ENCODE results near the gene KLF15. TPM values are rescaled to one million over a fixed set of nuclear protein-coding genes. Genes with fewer than 3 reads are reported as not detected.

The KLF15 gene
- total and polyA plus RNA-seq, 2 of the 4 experiments (the other 2 are of a cell fraction), result 0.18 to 0.24 TPM

DNA sequence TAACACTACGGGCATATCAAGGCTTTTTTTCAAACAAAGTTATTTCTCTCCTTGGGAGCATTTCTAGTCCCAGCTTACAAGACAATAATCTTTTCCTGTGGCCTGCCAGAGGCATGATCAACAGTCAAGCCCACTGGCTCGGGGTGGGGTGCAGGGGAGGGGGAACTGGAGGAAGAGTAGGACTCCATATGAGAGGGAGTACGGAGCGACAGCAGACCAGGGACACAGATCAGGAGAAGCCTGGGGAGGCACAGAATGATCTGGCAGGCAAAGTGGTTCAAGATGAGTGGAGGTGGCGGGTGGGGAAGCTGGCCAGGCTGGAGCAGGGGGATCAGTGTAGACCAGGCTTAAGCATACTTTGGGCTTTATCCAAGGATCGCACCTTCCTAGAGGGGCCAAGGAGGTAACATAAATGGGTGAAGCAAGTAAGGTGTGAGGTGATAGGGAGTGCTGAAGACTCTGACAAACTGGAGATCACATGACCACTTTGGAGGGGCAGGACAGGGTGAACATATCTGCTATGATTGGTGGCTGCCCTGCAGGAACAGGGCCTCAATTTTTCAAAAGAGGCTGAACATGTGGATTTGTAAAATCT, 37.4 kb downstream of the KLF15 start:
- POLR2A ChIA-PET (ENCODE audit: unreplicated experiment), result no interaction called here
- Histone ChIP-seq H3K23ac (ENCODE audit: low read depth, low read length) (no peak overlapping the region), H3K9me3 (ENCODE audit: control insufficient read depth, insufficient read depth, low read length) (no peaks in the 10 kb centered on the region), H2AFZ (replicated peaks; ENCODE audit: low read length, poor library complexity) (no peak overlapping the region), H2AK5ac (ENCODE audit: low read depth, low read length) (no peak overlapping the region), H3K4me3 (ENCODE audit: insufficient read depth, low read depth, low read length) (no peak overlapping the region), H3K4ac (ENCODE audit: low read depth, low read length) (no peak overlapping the region), H4K8ac (ENCODE audit: low read depth in 2 of 2, low read length in 2 of 2) (no peak overlapping the region), H3K27ac (ENCODE audit: insufficient read depth, low read length) (no peak overlapping the region), H3K14ac (replicated peaks; ENCODE audit: low read depth, low read length) (no peak overlapping the region), H2BK5ac (ENCODE audit: low read depth, low read length, poor library complexity, severe bottlenecking) (no peak overlapping the region), H3K18ac (ENCODE audit: low read depth, low read length) (no peak overlapping the region), H3K9ac (ENCODE audit: low read depth, low read length) (no peak overlapping the region), H2BK20ac (ENCODE audit: low read depth, low read length) (no peak overlapping the region), H3K9me1 (ENCODE audit: insufficient read depth, low read length) (no peaks in the 10 kb centered on the region), H3K4me1 (ENCODE audit: control insufficient read depth, insufficient read depth, low read length) (peaks cover 8% of the 10 kb centered on the region; the same call in 1 of the 2 replicates), H3K36me3 (ENCODE audit: control insufficient read depth, insufficient read depth, low read length) (no peaks in the 10 kb centered on the region), H3K56ac (ENCODE audit: extremely low read depth, insufficient read depth, low read length) (no peak overlapping the region), H2AK9ac (replicated peaks; ENCODE audit: low read depth, low read length, poor library complexity) (no peak overlapping the region), H3K4me2 (ENCODE audit: low read depth, low read length) (no peak overlapping the region), H3K27me3 (ENCODE audit: control insufficient read depth, insufficient read depth, low read length) (peaks cover 18% of the 10 kb centered on the region; the same call in 1 of the 2 replicates), H4K5ac (ENCODE audit: low read depth, low read length) (no peak overlapping the region), H2BK120ac (ENCODE audit: low read depth, low read length) (no peak overlapping the region), H4K20me1 (ENCODE audit: insufficient read depth, low read length) (no peaks in the 10 kb centered on the region), H3K79me1 (ENCODE audit: low read depth in 1 of 2, low read length in 2 of 2) (no peaks in the 10 kb centered on the region), H4K91ac (ENCODE audit: insufficient read depth, low read depth, low read length) (no peak overlapping the region), H2BK15ac (ENCODE audit: low read depth, low read length) (no peak overlapping the region)
- DNase-seq, result no peak
- in situ Hi-C loops (cut with MboI; ENCODE audit: low sequenced_read_pairs) (no loop called here), dilution Hi-C loops (cut with HindIII; ENCODE audit: low sequenced_read_pairs, unreplicated experiment) (no loop called here), intact Hi-C loops (cut with micrococcal nuclease) (no loop called here)
- CTCF ChIA-PET, result no interaction called here
- WGBS, 2 experiments (ENCODE audit: extremely low coverage in 2 of 2, insufficient read length in 1 of 2), result 49% methylated on average over 3 of the region's 6 CpGs; no CpG with 5 or more reads in 1 of the 2 experiments
- TF ChIP-seq MXI1 (IDR thresholded peaks at IDR 0.05; ENCODE audit: borderline replicate concordance, low read depth, low read length) (no peak), RFX5 (IDR thresholded peaks at IDR 0.05; ENCODE audit: low read depth, low read length) (no peak), NFE2L2 (IDR thresholded peaks at IDR 0.05; ENCODE audit: low read depth, low read length) (no peak), CHD1 (IDR thresholded peaks at IDR 0.05; ENCODE audit: low read depth, low read length) (no peak), CEBPB (IDR thresholded peaks at IDR 0.05; ENCODE audit: low read depth, low read length) (no peak), BHLHE40 (IDR thresholded peaks at IDR 0.05; ENCODE audit: low read depth, low read length) (no peak), SMC3 (IDR thresholded peaks at IDR 0.05; ENCODE audit: low read depth, low read length) (no peak), RAD21 (IDR thresholded peaks at IDR 0.05; ENCODE audit: low read length) (no peak), RCOR1 (IDR thresholded peaks at IDR 0.05; ENCODE audit: insufficient replicate concordance, low read length) (no peak), POLR2A (IDR thresholded peaks at IDR 0.05; ENCODE audit: low read depth, low read length) (no peak), FOS (IDR thresholded peaks at IDR 0.05; ENCODE audit: low read depth, low read length) (no peak), MAFK (IDR thresholded peaks at IDR 0.05; ENCODE audit: low read depth, low read length) (no peak), MAZ (IDR thresholded peaks at IDR 0.05; ENCODE audit: borderline replicate concordance, low read depth, low read length) (no peak)
- TF ChIP-seq, protein P1, sequence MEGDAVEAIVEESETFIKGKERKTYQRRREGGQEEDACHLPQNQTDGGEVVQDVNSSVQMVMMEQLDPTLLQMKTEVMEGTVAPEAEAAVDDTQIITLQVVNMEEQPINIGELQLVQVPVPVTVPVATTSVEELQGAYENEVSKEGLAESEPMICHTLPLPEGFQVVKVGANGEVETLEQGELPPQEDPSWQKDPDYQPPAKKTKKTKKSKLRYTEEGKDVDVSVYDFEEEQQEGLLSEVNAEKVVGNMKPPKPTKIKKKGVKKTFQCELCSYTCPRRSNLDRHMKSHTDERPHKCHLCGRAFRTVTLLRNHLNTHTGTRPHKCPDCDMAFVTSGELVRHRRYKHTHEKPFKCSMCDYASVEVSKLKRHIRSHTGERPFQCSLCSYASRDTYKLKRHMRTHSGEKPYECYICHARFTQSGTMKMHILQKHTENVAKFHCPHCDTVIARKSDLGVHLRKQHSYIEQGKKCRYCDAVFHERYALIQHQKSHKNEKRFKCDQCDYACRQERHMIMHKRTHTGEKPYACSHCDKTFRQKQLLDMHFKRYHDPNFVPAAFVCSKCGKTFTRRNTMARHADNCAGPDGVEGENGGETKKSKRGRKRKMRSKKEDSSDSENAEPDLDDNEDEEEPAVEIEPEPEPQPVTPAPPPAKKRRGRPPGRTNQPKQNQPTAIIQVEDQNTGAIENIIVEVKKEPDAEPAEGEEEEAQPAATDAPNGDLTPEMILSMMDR (conservative IDR thresholded peaks at IDR 0.05; ENCODE audit: low read depth, low read length), result no peak
- TF ChIP-seq, protein P2, sequence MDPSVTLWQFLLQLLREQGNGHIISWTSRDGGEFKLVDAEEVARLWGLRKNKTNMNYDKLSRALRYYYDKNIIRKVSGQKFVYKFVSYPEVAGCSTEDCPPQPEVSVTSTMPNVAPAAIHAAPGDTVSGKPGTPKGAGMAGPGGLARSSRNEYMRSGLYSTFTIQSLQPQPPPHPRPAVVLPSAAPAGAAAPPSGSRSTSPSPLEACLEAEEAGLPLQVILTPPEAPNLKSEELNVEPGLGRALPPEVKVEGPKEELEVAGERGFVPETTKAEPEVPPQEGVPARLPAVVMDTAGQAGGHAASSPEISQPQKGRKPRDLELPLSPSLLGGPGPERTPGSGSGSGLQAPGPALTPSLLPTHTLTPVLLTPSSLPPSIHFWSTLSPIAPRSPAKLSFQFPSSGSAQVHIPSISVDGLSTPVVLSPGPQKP (IDR thresholded peaks at IDR 0.05; ENCODE audit: borderline replicate concordance, low read depth, low read length), result no peak
- TF ChIP-seq, protein P3, sequence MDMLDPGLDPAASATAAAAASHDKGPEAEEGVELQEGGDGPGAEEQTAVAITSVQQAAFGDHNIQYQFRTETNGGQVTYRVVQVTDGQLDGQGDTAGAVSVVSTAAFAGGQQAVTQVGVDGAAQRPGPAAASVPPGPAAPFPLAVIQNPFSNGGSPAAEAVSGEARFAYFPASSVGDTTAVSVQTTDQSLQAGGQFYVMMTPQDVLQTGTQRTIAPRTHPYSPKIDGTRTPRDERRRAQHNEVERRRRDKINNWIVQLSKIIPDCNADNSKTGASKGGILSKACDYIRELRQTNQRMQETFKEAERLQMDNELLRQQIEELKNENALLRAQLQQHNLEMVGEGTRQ (IDR thresholded peaks at IDR 0.05; ENCODE audit: low read depth, low read length), result no peak
- BruUV-seq (replicated peaks), result no TSS peak
- no peak for ATAC-seq (ENCODE audit: low read depth)
